ENCODE results near the gene BORCS5.

Gene BORCS5

GRCh38 chr12:12358528-12358927, 1.6 kb downstream of the BORCS5 start:
- TF ChIP-seq CTCF (IDR thresholded peaks at IDR 0.05), result no peak
- no peak overlapping the region for H3K27ac Mint-ChIP-seq
- H3K27me3 Mint-ChIP-seq (ENCODE audit: low read depth, poor library complexity), result no peaks in the 10 kb centered on the region
- peak overlapping the region; percentile 94 for H3K4me3 Mint-ChIP-seq
- H3K9me3 Mint-ChIP-seq, result no peaks in the 10 kb centered on the region
- peaks cover 30% of the 10 kb centered on the region for H3K4me1 Mint-ChIP-seq
- H3K36me3 Mint-ChIP-seq (ENCODE audit: low read depth), result peaks cover 6% of the 10 kb centered on the region
- no peak for DNase-seq

GRCh38 chr12:12364787-12365445, 8.0 kb downstream of the BORCS5 start:
- peaks cover 9% of the 10 kb centered on the region for H3K4me1 Mint-ChIP-seq

GRCh38 chr12:12365446-12365802, 8.5 kb downstream of the BORCS5 start:
- DNase-seq, result no peak
- no peak for TF ChIP-seq CTCF (IDR thresholded peaks at IDR 0.05)
- no peaks in the 10 kb centered on the region for H3K9me3 Mint-ChIP-seq
- peaks cover 14% of the 10 kb centered on the region for H3K36me3 Mint-ChIP-seq (ENCODE audit: low read depth)
- H3K27me3 Mint-ChIP-seq (ENCODE audit: low read depth, poor library complexity), result no peaks in the 10 kb centered on the region
- H3K4me1 Mint-ChIP-seq, result peaks cover 9% of the 10 kb centered on the region
- no peak overlapping the region for H3K27ac Mint-ChIP-seq
- H3K4me3 Mint-ChIP-seq, result no peak overlapping the region

More at GRCh38 chr12:12364787-12365445, 8.0 kb downstream of the BORCS5 start:
- DNase-seq, result no peak
- Mint-ChIP-seq H3K27ac (no peak overlapping the region), H3K9me3 (no peaks in the 10 kb centered on the region), H3K27me3 (ENCODE audit: low read depth, poor library complexity) (no peaks in the 10 kb centered on the region), H3K4me3 (no peak overlapping the region), H3K36me3 (ENCODE audit: low read depth) (peaks cover 14% of the 10 kb centered on the region)
- TF ChIP-seq CTCF (IDR thresholded peaks at IDR 0.05), result no peak

GRCh38 chr12:12365931-12366431, 9.1 kb downstream of the BORCS5 start:
- Mint-ChIP-seq H3K4me1 (peaks cover 9% of the 10 kb centered on the region), H3K27me3 (ENCODE audit: low read depth, poor library complexity) (no peaks in the 10 kb centered on the region), H3K27ac (no peak overlapping the region), H3K36me3 (ENCODE audit: low read depth) (peaks cover 14% of the 10 kb centered on the region), H3K4me3 (no peak overlapping the region), H3K9me3 (no peaks in the 10 kb centered on the region)
- DNase-seq, result no peak
- no peak for TF ChIP-seq CTCF (IDR thresholded peaks at IDR 0.05)

GRCh38 chr12:12366701-12367481, 10.0 kb downstream of the BORCS5 start:
- peaks cover 13% of the 10 kb centered on the region for H3K36me3 Mint-ChIP-seq (ENCODE audit: low read depth)
- no peak for TF ChIP-seq CTCF (IDR thresholded peaks at IDR 0.05)
- no peak overlapping the region for H3K4me3 Mint-ChIP-seq
- no peaks in the 10 kb centered on the region for H3K27me3 Mint-ChIP-seq (ENCODE audit: low read depth, poor library complexity)
- DNase-seq, result no peak
- no peak overlapping the region for H3K27ac Mint-ChIP-seq
- peaks cover 4% of the 10 kb centered on the region for H3K4me1 Mint-ChIP-seq
- H3K9me3 Mint-ChIP-seq, result no peaks in the 10 kb centered on the region

All from nephron progenitor cell (in vitro differentiated cells).